ENCODE data around the gene KCNJ11. TPM values are rescaled to one million over a fixed set of nuclear protein-coding genes. Genes with fewer than 3 reads are reported as not detected.
A peak's percentile ranks its signal among the peaks of the same experiment; 100 is the strongest.

KCNJ11 gene
- total RNA-seq, 1 donor from 2014 or later, result 1.9 TPM

GRCh38 chr11:17399236-17399635, 10.8 kb upstream of the KCNJ11 start:
- TF ChIP-seq EZH2 (IDR thresholded peaks at IDR 0.05) (no peak), CTCF (IDR thresholded peaks at IDR 0.05) (no peak), EZH2phosphoT487 (IDR thresholded peaks at IDR 0.05) (no peak)
- H3K9me3 Mint-ChIP-seq, result no peaks in the 10 kb centered on the region
- Histone ChIP-seq H4K20me1 (ENCODE audit: low read depth) (no peaks in the 10 kb centered on the region), H3K36me3 (no peaks in the 10 kb centered on the region), H3K4me3 (no peak overlapping the region), H3K4me1 (no peaks in the 10 kb centered on the region), H3K4me2 (no peak overlapping the region), H3F3A (ENCODE audit: low read depth) (no peaks in the 10 kb centered on the region), H3K27ac (no peak overlapping the region), H3K9me3 (ENCODE audit: low read depth) (no peaks in the 10 kb centered on the region), H2AFZ (replicated peaks) (no peak overlapping the region), H3K79me2 (ENCODE audit: low read depth) (no peaks in the 10 kb centered on the region), H3K9ac (no peak overlapping the region), H3K27me3 (no peaks in the 10 kb centered on the region)
- H3K27me3 Mint-ChIP-seq (ENCODE audit: insufficient read depth, low read depth), result peaks cover 2% of the 10 kb centered on the region
- H3K4me3 Mint-ChIP-seq, result no peak overlapping the region
- DNase-seq (ENCODE audit: low spot score), result no peak
- no peaks in the 10 kb centered on the region for H3K4me1 Mint-ChIP-seq
- H3K27ac Mint-ChIP-seq, result no peak overlapping the region
- H3K36me3 Mint-ChIP-seq, result no peaks in the 10 kb centered on the region

- peaks cover 5% of the 10 kb centered on the region for H3K27me3 Mint-ChIP-seq (ENCODE audit: insufficient read depth, low read depth)
- no peaks in the 10 kb centered on the region for H3K9me3 Mint-ChIP-seq
- H3K4me1 Mint-ChIP-seq, result no peaks in the 10 kb centered on the region
- TF ChIP-seq EZH2phosphoT487 (IDR thresholded peaks at IDR 0.05) (no peak), CTCF (IDR thresholded peaks at IDR 0.05) (no peak), EZH2 (IDR thresholded peaks at IDR 0.05) (no peak)
- H3K4me3 Mint-ChIP-seq, result no peak overlapping the region
- DNase-seq (ENCODE audit: low spot score), result no peak
- no peaks in the 10 kb centered on the region for H3F3A ChIP-seq (ENCODE audit: low read depth)
- H3K4me3 ChIP-seq, result no peak overlapping the region
- no peaks in the 10 kb centered on the region for H3K79me2 ChIP-seq (ENCODE audit: low read depth)
- H3K27me3 ChIP-seq, result no peaks in the 10 kb centered on the region
- no peaks in the 10 kb centered on the region for H3K36me3 ChIP-seq
- H3K9ac ChIP-seq, result no peak overlapping the region
- no peaks in the 10 kb centered on the region for H4K20me1 ChIP-seq (ENCODE audit: low read depth)
- H3K4me1 ChIP-seq, result no peaks in the 10 kb centered on the region
- H3K27ac ChIP-seq, result no peak overlapping the region
- H3K36me3 Mint-ChIP-seq, result no peaks in the 10 kb centered on the region
- H3K27ac Mint-ChIP-seq, result no peak overlapping the region
- H3K9me3 ChIP-seq (ENCODE audit: low read depth), result no peaks in the 10 kb centered on the region
- no peak overlapping the region for H3K4me2 ChIP-seq
- no peak overlapping the region for H2AFZ ChIP-seq (replicated peaks)
Observed at GRCh38 chr11:17397311-17398002, 9.0 kb upstream of the KCNJ11 start.

GRCh38 chr11:17396598-17397310, 8.3 kb upstream of the KCNJ11 start:
- Histone ChIP-seq H3K27me3 (no peaks in the 10 kb centered on the region), H3K9me3 (ENCODE audit: low read depth) (no peaks in the 10 kb centered on the region), H3K36me3 (no peaks in the 10 kb centered on the region), H2AFZ (replicated peaks) (no peak overlapping the region), H3K27ac (no peak overlapping the region), H3F3A (ENCODE audit: low read depth) (no peaks in the 10 kb centered on the region), H3K9ac (no peak overlapping the region), H3K79me2 (ENCODE audit: low read depth) (no peaks in the 10 kb centered on the region), H3K4me1 (no peaks in the 10 kb centered on the region), H3K4me2 (no peak overlapping the region), H4K20me1 (ENCODE audit: low read depth) (no peaks in the 10 kb centered on the region), H3K4me3 (no peak overlapping the region)
- DNase-seq (ENCODE audit: low spot score), result no peak
- Mint-ChIP-seq H3K4me3 (no peak overlapping the region), H3K36me3 (no peaks in the 10 kb centered on the region), H3K27me3 (ENCODE audit: insufficient read depth, low read depth) (peaks cover 5% of the 10 kb centered on the region), H3K27ac (peak overlapping the region; percentile 47), H3K9me3 (no peaks in the 10 kb centered on the region), H3K4me1 (no peaks in the 10 kb centered on the region)
- TF ChIP-seq CTCF (IDR thresholded peaks at IDR 0.05) (no peak), EZH2phosphoT487 (IDR thresholded peaks at IDR 0.05) (no peak), EZH2 (IDR thresholded peaks at IDR 0.05) (no peak)

Data from neural progenitor cell (in vitro differentiated cells).